Measurements from ENCODE around the gene EIPR1.

EIPR1 gene

GRCh38 chr2:3160751-3161330 is 216.8 kb downstream of the EIPR1 start:
- no peak overlapping the region for H3K4me3 ChIP-seq (ENCODE audit: low read depth in 1 of 2, low read length in 2 of 2)
- no peaks in the 10 kb centered on the region for H3K36me3 ChIP-seq (ENCODE audit: control insufficient read depth in 1 of 2, insufficient read depth in 2 of 2, low read length in 2 of 2)
- peaks cover 0 to 21% of the 10 kb centered on the region in 2 donors for H3K9me3 ChIP-seq (ENCODE audit: control insufficient read depth in 1 of 2, low read length in 2 of 2)
- H3K27me3 ChIP-seq (ENCODE audit: low read depth, low read length), result no peaks in the 10 kb centered on the region
- no peak overlapping the region for H3K27ac ChIP-seq (ENCODE audit: low read length)
- H3K4me1 ChIP-seq (ENCODE audit: control insufficient read depth in 1 of 2, insufficient read depth in 2 of 2, low read length in 2 of 2), result no peaks in the 10 kb centered on the region

GRCh38 chr2:3159782-3160545 is 217.7 kb downstream of the EIPR1 start:
- H3K4me1 ChIP-seq (ENCODE audit: control insufficient read depth in 1 of 2, insufficient read depth in 2 of 2, low read length in 2 of 2), result no peaks in the 10 kb centered on the region
- H3K27me3 ChIP-seq (ENCODE audit: low read depth, low read length), result no peaks in the 10 kb centered on the region
- H3K27ac ChIP-seq (ENCODE audit: low read length), result no peak overlapping the region
- no peaks in the 10 kb centered on the region for H3K36me3 ChIP-seq (ENCODE audit: control insufficient read depth in 1 of 2, insufficient read depth in 2 of 2, low read length in 2 of 2)
- peaks cover 0 to 21% of the 10 kb centered on the region in 2 donors for H3K9me3 ChIP-seq (ENCODE audit: control insufficient read depth in 1 of 2, low read length in 2 of 2)
- no peak overlapping the region for H3K4me3 ChIP-seq (ENCODE audit: low read depth in 1 of 2, low read length in 2 of 2)

DNA sequence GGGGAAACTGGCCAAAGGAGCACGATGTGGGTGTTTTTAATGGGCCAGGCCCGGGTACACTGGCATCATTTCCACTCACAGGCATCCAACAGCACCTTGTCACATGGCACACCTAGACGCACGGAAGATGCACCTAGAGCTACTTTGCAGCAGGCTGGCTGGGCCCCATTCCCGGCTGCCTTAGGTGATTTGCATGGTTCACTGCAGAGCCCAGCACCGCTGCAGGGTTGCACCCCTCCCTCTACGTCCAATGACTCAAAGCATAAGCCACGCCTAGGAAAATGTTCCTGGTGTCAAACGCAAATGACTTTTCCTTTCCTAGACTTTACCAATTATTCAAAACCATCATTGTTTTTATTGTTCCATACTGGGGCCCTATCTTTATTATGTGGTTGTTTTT is 222.9 kb downstream of the EIPR1 start:
- Histone ChIP-seq H3K4me3 (ENCODE audit: low read depth in 1 of 2, low read length in 2 of 2) (no peak overlapping the region), H3K4me1 (ENCODE audit: control insufficient read depth in 1 of 2, insufficient read depth in 2 of 2, low read length in 2 of 2) (no peaks in the 10 kb centered on the region), H3K27ac (ENCODE audit: low read length) (no peak overlapping the region), H3K27me3 (ENCODE audit: low read depth, low read length) (no peaks in the 10 kb centered on the region), H3K36me3 (ENCODE audit: control insufficient read depth in 1 of 2, insufficient read depth in 2 of 2, low read length in 2 of 2) (no peaks in the 10 kb centered on the region), H3K9me3 (ENCODE audit: control insufficient read depth in 1 of 2, low read length in 2 of 2) (no peaks in the 10 kb centered on the region)

DNA sequence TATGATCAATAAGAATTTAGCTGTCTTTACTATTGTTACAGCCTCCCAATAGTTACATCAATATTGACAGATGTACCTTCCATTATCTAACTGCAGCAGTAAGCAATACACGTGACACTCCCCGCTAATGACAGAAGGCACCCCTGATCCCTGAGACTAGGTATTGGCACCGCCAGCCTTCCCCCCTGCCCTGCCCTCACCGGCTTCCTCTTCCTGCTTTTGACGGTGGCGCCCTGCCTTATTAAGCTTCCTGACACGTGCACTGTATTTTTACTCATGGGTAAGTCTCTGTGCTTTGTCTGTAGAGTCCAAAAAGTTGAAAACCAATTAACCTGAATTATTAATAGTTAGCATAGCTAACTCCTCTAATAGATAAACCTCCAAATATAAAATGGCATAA is 223.5 kb downstream of the EIPR1 start:
- Histone ChIP-seq H3K4me3 (ENCODE audit: low read depth in 1 of 2, low read length in 2 of 2) (no peak overlapping the region), H3K36me3 (ENCODE audit: control insufficient read depth in 1 of 2, insufficient read depth in 2 of 2, low read length in 2 of 2) (no peaks in the 10 kb centered on the region), H3K27ac (ENCODE audit: low read length) (no peak overlapping the region), H3K9me3 (ENCODE audit: control insufficient read depth in 1 of 2, low read length in 2 of 2) (no peaks in the 10 kb centered on the region), H3K27me3 (ENCODE audit: low read depth, low read length) (no peaks in the 10 kb centered on the region), H3K4me1 (ENCODE audit: control insufficient read depth in 1 of 2, insufficient read depth in 2 of 2, low read length in 2 of 2) (no peaks in the 10 kb centered on the region)

DNA sequence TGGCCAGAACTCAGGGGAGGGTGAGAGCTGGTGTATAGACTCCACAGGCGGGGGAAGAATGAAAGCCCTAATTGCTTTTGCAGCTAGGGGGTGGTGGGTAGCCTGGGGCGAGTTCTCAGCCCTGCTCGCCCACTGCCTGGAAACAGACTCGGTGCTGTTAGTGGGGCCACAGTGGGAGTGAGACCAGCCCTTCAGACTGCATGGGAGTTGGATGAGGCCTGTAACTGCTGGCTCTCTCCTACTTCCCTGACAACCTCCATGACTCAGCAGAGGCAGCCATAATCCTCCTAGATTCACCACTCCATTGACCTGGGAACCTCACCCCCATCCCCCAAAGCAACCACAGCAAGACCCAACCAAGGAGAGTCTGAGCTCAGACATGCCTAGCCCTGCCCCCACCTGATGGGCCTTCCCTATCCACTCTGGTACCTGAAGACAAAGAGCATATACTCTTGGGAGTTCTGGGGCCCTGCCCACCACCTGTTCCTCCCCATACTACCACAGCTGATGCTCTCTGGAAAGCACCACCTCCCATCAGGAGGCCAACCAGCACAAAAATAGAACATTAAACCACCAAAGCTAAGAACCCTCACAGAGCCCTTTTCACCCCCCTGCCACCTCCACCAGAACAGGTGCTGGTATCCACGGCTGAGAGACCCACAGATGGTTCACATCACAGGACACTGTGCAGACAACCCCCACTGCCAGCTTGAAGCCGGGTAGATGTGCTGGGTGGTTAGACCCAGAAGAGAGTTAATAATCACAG is 226.3 kb downstream of the EIPR1 start:
- Histone ChIP-seq H3K36me3 (ENCODE audit: control insufficient read depth in 1 of 2, insufficient read depth in 2 of 2, low read length in 2 of 2) (no peaks in the 10 kb centered on the region), H3K9me3 (ENCODE audit: control insufficient read depth in 1 of 2, low read length in 2 of 2) (no peaks in the 10 kb centered on the region), H3K4me3 (ENCODE audit: low read depth in 1 of 2, low read length in 2 of 2) (no peak overlapping the region), H3K27me3 (ENCODE audit: low read depth, low read length) (no peaks in the 10 kb centered on the region), H3K27ac (ENCODE audit: low read length) (no peak overlapping the region), H3K4me1 (ENCODE audit: control insufficient read depth in 1 of 2, insufficient read depth in 2 of 2, low read length in 2 of 2) (no peaks in the 10 kb centered on the region)

GRCh38 chr2:3149441-3150217 is 228.0 kb downstream of the EIPR1 start:
- H3K27me3 ChIP-seq (ENCODE audit: low read depth, low read length), result no peaks in the 10 kb centered on the region
- no peaks in the 10 kb centered on the region for H3K9me3 ChIP-seq (ENCODE audit: control insufficient read depth in 1 of 2, low read length in 2 of 2)
- H3K36me3 ChIP-seq (ENCODE audit: control insufficient read depth in 1 of 2, insufficient read depth in 2 of 2, low read length in 2 of 2), result no peaks in the 10 kb centered on the region
- H3K4me3 ChIP-seq (ENCODE audit: low read depth in 1 of 2, low read length in 2 of 2), result no peak overlapping the region
- H3K27ac ChIP-seq (ENCODE audit: low read length), result no peak overlapping the region
- no peaks in the 10 kb centered on the region for H3K4me1 ChIP-seq (ENCODE audit: control insufficient read depth in 1 of 2, insufficient read depth in 2 of 2, low read length in 2 of 2)

DNA sequence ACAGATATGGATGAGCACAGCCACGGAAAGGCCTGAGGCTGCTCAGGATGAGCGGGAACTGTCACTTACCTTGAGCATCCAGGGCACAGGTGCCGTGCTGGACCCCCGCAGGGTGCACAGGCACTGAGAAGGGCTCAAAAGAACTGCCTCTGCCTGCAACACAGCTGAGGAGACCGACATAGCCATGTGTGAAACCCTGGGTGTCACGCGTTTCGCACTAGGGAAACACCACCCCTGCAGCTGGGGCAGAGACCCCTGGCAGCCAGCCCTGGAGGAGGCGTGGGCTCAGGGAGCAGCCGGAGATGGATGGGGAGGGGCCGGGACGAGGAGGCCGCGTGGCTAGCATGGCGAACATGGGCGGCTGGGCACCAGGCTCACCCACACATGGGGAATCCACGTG is 228.9 kb downstream of the EIPR1 start:
- Histone ChIP-seq H3K27ac (ENCODE audit: low read length) (no peak overlapping the region), H3K36me3 (ENCODE audit: control insufficient read depth in 1 of 2, insufficient read depth in 2 of 2, low read length in 2 of 2) (no peaks in the 10 kb centered on the region), H3K4me3 (ENCODE audit: low read depth in 1 of 2, low read length in 2 of 2) (no peak overlapping the region), H3K4me1 (ENCODE audit: control insufficient read depth in 1 of 2, insufficient read depth in 2 of 2, low read length in 2 of 2) (no peaks in the 10 kb centered on the region), H3K27me3 (ENCODE audit: low read depth, low read length) (no peaks in the 10 kb centered on the region), H3K9me3 (ENCODE audit: control insufficient read depth in 1 of 2, low read length in 2 of 2) (no peaks in the 10 kb centered on the region)

DNA sequence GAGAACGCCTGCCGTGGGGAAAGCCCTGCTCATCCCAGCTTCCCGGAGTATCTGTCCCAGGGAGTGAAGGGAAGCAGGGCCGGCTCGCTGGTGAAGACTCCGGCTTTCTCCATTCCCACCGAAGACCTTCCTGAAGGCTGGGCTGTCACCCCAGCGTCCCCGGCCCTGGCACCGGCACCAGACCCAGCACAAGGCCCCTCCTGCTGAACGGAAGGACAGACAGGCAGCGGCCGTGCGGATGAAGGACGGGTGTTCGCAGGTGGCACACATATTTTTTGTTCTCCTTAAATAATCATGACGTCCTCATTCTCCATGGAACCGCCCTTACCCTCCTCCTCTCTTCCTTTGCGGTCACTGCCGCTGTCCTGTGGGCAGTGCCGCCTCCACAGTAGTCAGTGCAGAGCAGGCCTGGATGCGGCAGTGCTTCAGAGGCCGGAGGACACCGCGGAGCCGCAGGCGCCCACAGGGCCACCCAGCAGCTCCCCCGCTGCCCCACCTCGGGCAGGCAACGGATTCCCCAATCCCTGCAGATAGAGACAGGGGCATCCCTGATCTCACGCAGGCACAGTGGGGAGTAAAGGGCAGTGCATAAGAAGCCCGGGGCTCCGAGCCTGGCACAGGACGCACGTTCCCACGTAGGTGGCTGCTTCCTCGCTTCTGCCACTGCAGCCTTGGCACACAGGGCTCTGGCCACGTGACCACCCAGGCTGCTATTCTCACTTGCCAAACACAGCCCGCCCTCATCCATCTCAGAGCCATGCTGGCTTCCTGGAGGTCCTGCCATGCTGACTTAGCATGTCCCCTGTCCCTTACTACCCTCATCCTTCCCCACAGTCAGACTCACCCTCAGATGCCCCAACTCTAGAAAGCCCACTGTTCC is 229.7 kb downstream of the EIPR1 start:
- H3K27me3 ChIP-seq (ENCODE audit: low read depth, low read length), result no peaks in the 10 kb centered on the region
- H3K4me1 ChIP-seq (ENCODE audit: control insufficient read depth in 1 of 2, insufficient read depth in 2 of 2, low read length in 2 of 2), result no peaks in the 10 kb centered on the region
- H3K4me3 ChIP-seq (ENCODE audit: low read depth in 1 of 2, low read length in 2 of 2), result no peak overlapping the region
- H3K9me3 ChIP-seq (ENCODE audit: control insufficient read depth in 1 of 2, low read length in 2 of 2), result no peaks in the 10 kb centered on the region
- no peak overlapping the region for H3K27ac ChIP-seq (ENCODE audit: low read length)
- no peaks in the 10 kb centered on the region for H3K36me3 ChIP-seq (ENCODE audit: control insufficient read depth in 1 of 2, insufficient read depth in 2 of 2, low read length in 2 of 2)

DNA sequence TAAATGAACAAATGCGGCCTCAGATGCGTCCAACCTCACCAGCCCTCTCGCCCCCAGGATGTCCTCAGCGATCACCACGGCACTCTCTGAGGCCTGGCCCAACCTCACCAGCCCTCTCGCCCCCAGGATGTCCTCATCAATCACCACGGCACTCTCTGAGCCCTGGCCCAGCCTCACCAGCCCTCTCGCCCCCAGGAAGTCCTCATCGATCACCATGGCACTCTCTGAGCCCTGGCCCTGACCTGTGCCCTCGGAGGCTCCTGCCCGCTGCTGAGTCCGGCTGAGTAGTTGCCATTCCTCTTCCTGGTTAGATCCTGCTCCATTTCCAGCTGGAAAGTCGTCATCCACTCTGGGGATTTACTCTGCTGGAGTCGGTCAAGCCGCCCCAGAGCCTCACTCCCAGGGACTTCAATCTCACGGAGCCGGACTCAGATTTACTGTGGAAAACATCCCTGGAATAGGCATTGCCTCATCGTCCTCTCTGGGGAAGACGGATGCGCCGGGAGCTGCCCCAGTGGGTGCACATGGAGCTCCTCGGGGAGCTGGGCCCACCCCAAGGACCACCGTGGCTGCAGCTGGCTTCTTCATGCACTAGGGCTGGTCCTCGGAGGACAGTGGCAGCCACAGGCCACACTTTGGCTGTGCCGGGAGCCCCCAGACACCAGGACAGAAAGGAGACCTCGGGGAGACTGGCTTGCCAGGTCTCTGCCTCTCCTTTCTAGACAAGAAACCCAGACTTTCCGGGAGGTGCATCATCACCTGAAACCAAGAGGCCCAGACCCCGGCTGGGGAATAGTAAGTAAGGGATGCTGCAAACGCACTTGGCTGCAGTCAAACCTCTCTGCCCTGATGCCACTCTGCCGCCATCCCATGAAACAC is 230.6 kb downstream of the EIPR1 start:
- H3K27ac ChIP-seq (ENCODE audit: low read length), result no peak overlapping the region
- H3K9me3 ChIP-seq (ENCODE audit: control insufficient read depth in 1 of 2, low read length in 2 of 2), result no peaks in the 10 kb centered on the region
- no peak overlapping the region for H3K4me3 ChIP-seq (ENCODE audit: low read depth in 1 of 2, low read length in 2 of 2)
- no peaks in the 10 kb centered on the region for H3K36me3 ChIP-seq (ENCODE audit: control insufficient read depth in 1 of 2, insufficient read depth in 2 of 2, low read length in 2 of 2)
- no peaks in the 10 kb centered on the region for H3K4me1 ChIP-seq (ENCODE audit: control insufficient read depth in 1 of 2, insufficient read depth in 2 of 2, low read length in 2 of 2)
- H3K27me3 ChIP-seq (ENCODE audit: low read depth, low read length), result no peaks in the 10 kb centered on the region

- Histone ChIP-seq H3K27ac (ENCODE audit: low read length) (no peak overlapping the region), H3K36me3 (ENCODE audit: control insufficient read depth in 1 of 2, insufficient read depth in 2 of 2, low read length in 2 of 2) (no peaks in the 10 kb centered on the region), H3K4me3 (ENCODE audit: low read depth in 1 of 2, low read length in 2 of 2) (no peak overlapping the region), H3K4me1 (ENCODE audit: control insufficient read depth in 1 of 2, insufficient read depth in 2 of 2, low read length in 2 of 2) (no peaks in the 10 kb centered on the region), H3K27me3 (ENCODE audit: low read depth, low read length) (no peaks in the 10 kb centered on the region), H3K9me3 (ENCODE audit: control insufficient read depth in 1 of 2, low read length in 2 of 2) (no peaks in the 10 kb centered on the region)
Observed at GRCh38 chr2:3146175-3146574, 231.4 kb downstream of the EIPR1 start.
